HG03196 (cell line): ENCODE measurements around the gene GRM7.

Experiments used
- ATAC-seq: cut with Tn5 transposase; IDR thresholded peaks from one replicate; pipeline ENCODE4 v1.9.1; 2021; ENCODE audit not compliant: unreplicated experiment

Gene GRM7

GRCh38 chr3:7754653-7755441, 893.9 kb downstream of the GRM7 start:
- ATAC-seq = no peak

GRCh38 chr3:7759630-7760029, 898.7 kb downstream of the GRM7 start:
- no peak for ATAC-seq

- ATAC-seq = no peak
Measured at GRCh38 chr3:7760718-7761117, 899.8 kb downstream of the GRM7 start.

- ATAC-seq = no peak
Measured at GRCh38 chr3:7764115-7764514, 903.2 kb downstream of the GRM7 start.

- ATAC-seq = no peak
Measured at GRCh38 chr3:7766530-7766929, 905.6 kb downstream of the GRM7 start.

GRCh38 chr3:7779331-7779730, 918.4 kb downstream of the GRM7 start:
- ATAC-seq = no peak

- ATAC-seq = no peak
Measured at GRCh38 chr3:7781395-7781794, 920.5 kb downstream of the GRM7 start.

GRCh38 chr3:7787871-7788828, 927.2 kb downstream of the GRM7 start:
- ATAC-seq = no peak

- no peak for ATAC-seq
Measured at GRCh38 chr3:7788881-7789280, 928.0 kb downstream of the GRM7 start.

- ATAC-seq = no peak
Measured at GRCh38 chr3:7789324-7789723, 928.4 kb downstream of the GRM7 start.

- no peak for ATAC-seq
Measured at GRCh38 chr3:7790141-7790540, 929.2 kb downstream of the GRM7 start.
